ENCODE data around the gene LONP1.
A peak's percentile ranks its signal among the peaks of the same experiment; 100 is the strongest.
"Not testable (repeated sequence)": the region's sequence is repeated elsewhere in the genome, so short reads cannot be mapped to it uniquely, and the experiment has no call there.

The LONP1 gene

DNA sequence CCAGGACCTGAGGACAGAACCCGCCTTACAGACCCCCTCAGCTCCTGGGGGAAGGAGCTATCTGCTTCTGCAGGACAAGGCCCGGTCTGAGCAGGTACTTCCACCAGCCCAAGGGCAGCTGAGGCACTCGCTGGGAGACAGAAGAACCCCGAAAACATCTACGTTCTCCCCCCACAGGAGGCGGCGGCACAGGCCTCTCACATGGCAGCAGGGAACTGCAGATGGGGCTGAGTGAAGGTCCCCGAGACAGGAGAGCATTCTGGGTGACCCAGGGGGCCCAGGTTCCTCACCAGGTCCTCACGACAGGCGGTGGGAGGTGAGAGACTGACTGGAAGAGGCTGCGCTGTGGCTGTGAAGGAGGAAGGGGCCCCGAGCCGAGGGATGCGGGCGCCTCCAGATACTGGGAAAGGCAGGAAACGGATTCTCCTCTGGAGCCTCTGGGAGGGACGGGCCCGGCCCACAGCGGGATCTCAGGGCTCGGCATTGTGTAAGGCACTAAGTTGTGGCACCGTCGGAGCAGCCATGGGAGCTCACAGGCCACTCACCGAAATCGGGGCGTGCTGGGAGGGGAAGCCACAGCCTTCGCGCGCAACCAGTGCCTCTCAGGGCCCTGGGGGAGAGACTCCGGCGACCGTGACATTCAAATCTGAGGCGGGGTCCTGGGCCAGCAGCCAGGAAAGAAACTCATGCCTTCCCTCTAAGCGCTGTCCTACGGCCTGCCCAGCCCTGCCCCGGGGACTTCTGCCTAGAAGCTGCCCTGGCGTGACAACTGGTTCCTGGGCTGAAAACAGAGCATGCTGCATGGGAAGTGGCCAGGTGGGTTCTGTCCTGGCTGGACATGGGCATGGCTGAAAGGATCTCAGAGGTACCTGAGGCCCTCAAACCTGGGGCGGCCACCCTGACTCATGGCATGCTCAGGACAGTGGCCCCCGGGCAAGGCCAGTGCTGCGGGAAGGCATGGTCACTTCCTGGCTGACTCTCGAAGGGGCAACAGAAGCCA is 15.8 kb downstream of the LONP1 start:
- H3K36me3 Mint-ChIP-seq: peaks cover 33 to 51% of the 10 kb centered on the region in 2 donors
- H3K4me1 Mint-ChIP-seq: peaks cover 0 to 4% of the 10 kb centered on the region in 2 donors
- DNase-seq (no peak), ATAC-seq (replicated peaks) (no peak)
- H3K4me3 Mint-ChIP-seq: peak overlapping the region in 1 of 2 donors; percentile 29
- H3K27me3 Mint-ChIP-seq: no peaks in the 10 kb centered on the region
- peaks cover 0 to 3% of the 10 kb centered on the region in 2 donors for H3K9me3 Mint-ChIP-seq
- H3K27ac Mint-ChIP-seq: peak overlapping the region; percentile 14

DNA sequence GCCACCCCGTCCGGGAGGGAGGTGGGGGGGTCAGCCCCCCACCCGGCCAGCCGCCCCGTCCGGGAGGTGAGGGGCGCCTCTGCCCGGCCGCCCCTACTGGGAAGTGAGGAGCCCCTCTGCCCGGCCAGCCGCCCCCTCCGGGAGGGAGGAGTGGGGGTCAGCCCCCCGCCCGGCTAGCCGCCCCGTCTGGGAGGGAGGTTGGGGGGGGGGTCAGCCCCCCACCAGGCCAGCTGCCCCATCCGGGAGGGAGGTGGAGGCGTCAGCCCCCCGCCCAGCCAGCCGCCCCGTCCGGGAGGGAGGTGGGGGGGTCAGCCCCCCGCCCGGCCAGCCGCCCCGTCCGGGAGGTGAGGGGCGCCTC is 17.9 kb downstream of the LONP1 start:
- DNase-seq; H3K27ac Mint-ChIP-seq; H3K27me3 Mint-ChIP-seq; H3K4me3 Mint-ChIP-seq; H3K4me1 Mint-ChIP-seq; H3K9me3 Mint-ChIP-seq; ATAC-seq (replicated peaks): not testable (repeated sequence)
- H3K36me3 Mint-ChIP-seq: peaks cover 37 to 49% of the 10 kb centered on the region in 2 donors

DNA sequence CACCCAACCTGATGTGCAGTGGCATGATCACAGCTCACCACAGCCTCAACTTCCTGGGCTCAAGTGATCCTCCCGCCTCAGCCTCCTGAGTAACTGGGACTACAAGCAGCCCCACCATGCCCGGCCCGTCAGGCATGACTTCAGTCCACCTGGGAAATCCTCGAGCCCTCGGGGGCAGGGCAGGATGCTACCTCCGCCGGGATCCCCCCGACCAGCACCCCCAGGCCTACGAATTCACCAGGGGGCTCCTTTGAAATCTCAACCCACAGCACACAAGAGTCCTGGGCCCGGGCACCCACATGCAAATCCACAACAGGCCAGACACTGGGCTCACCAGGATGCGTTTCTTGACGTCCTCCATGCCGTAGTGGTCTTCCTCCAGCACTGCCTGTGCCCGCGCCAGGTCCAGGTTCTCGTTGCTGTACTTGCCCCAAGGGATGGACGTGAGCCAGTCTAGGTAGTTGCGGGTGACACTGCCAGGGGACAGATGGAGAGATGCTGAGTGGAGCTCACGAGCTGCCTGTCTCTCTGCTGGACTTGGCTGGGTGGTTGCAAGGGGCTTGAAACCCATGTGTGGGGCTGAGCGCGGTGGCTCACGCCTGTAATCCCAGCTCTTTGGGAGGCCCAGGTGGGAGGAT is 19.4 kb downstream of the LONP1 start:
- Mint-ChIP-seq H3K4me1 (peaks cover 12 to 17% of the 10 kb centered on the region in 2 donors), H3K36me3 (peaks cover 41 to 45% of the 10 kb centered on the region in 2 donors), H3K9me3 (peaks cover 0 to 3% of the 10 kb centered on the region in 2 donors), H3K27me3 (no peaks in the 10 kb centered on the region), H3K4me3 (no peak overlapping the region), H3K27ac (peak overlapping the region; percentile 76)
- DNase-seq: no peak
- no peak for ATAC-seq (replicated peaks)

DNA sequence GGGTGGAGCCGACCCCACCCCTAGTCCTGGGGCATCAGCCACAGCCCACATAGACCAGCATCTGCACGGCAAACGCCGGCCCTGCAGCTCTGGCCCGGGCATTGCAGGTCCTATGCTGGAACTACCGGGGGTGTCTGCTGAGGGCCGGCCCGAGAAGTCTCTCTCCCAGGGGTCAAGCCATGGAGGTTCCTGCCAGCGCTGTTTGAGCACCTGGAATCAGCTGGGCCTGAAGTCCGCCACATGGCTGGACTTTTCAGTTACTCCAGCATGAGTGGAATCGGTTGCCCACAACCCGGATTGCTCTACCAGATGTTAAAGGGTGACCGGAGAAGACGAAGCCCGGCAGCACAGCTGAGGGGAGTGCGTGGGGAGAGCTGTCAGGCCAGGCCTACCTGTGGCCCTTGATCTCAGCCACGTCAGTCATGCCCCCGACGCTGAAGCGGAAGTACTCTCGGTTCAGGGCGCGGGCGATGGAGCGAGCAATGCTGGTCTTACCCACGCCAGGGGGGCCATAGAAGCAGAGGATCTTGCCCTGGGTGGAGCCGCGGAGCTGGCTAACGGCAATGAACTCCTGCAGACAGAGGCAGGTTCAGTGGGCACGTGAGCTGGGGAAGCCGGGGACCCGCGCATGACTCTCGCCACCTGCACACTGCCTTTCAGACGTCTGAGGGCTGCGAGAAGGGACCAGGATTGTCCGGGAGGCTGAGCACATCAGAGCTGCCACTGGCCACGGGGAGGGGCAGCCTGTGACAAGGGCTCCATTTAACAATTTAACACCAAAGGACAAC is 21.1 kb downstream of the LONP1 start:
- Mint-ChIP-seq H3K27ac (peak overlapping the region; percentile 42), H3K4me3 (peak overlapping the region in 1 of 2 donors; percentile 39), H3K4me1 (peaks cover 18 to 34% of the 10 kb centered on the region in 2 donors), H3K36me3 (peaks cover 47 to 57% of the 10 kb centered on the region in 2 donors), H3K9me3 (peaks cover 0 to 3% of the 10 kb centered on the region in 2 donors), H3K27me3 (no peaks in the 10 kb centered on the region)
- ATAC-seq (replicated peaks) (no peak), DNase-seq (no peak)

DNA sequence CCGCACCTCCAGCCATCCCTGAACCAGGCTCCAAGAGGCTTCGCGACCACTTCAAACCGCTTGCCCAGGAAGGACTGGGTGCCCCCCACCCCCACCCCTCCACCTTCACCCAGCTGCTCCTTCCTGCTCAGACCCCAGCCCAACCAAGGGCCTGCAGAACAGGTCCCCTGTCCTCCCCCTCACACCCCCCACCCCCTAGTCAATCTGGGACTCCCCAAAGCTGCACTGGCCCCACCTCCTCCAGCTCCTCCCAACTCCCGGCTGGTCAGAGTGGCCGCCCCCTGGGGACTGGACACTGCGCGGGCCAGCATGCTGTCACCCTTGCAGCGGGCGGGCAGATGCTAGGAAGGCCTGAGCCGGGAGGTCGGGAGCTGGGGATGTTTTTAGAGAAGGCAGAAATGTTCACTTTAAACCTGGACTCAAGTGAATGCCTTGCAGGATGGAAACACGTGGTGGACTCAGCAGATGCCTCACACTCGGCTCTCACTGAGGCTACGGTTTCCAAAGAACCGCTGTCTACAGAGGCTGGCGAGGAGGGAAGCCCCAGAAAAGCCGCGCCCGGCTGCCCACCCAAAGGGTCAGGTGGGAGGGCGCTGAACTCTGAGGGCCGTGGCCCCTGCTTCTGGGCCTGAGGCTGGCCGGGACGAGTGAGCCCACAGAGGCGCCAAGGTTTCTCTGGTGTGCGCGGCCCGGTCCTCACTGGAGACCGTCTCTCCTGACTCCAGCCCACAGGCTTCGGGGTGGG is 21.9 kb downstream of the LONP1 start:
- H3K27me3 Mint-ChIP-seq: no peaks in the 10 kb centered on the region
- H3K27ac Mint-ChIP-seq: peak overlapping the region; percentile 81
- DNase-seq (no peak), ATAC-seq (replicated peaks) (no peak)
- peaks cover 0 to 3% of the 10 kb centered on the region in 2 donors for H3K9me3 Mint-ChIP-seq
- H3K36me3 Mint-ChIP-seq: peaks cover 45 to 57% of the 10 kb centered on the region in 2 donors
- no peak overlapping the region for H3K4me3 Mint-ChIP-seq
- peaks cover 17 to 42% of the 10 kb centered on the region in 2 donors for H3K4me1 Mint-ChIP-seq

DNA sequence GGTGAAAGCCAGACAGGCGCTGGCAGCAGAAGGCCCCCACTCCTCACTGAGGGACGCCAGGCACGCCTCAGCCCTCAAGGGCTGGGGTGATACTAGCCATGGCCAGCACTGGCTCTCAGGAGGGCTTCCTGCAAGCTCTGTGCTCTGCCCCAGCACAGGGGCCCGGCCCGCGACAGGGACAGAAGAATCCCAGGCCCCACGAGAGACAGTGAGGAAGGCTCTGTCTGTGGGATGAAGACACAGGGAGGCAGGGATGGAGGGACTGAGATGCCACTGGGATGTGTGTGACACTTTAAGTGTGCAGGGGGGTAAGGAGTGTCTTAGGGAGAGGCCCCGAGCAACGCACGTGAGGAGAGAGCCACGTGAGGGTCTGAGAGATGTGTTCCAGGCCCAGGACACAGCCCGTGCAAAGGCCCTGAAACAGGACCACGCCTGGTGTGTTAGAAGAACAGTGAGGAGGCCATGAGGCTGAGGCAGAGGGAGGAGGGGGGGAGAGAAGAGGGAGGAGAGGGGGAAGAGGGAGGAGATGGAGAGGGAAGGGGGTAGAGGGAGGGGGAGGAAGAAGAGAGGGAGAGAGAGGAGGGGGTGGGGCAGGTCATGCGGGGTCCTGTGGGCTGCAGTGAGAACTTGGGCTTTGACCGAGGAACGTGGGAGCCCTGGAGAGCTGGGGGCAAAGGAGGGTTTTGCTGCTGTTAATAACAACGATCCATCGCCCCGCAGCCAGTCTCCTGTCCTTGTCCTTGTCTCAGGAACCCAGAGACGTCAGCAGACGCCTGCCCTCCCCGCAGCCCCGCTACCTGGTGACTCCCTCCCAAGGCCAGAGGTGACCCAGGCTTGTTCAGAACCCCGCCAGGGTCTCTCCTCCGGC is 22.7 kb downstream of the LONP1 start:
- Mint-ChIP-seq H3K9me3 (peaks cover 0 to 3% of the 10 kb centered on the region in 2 donors), H3K4me3 (no peak overlapping the region), H3K4me1 (peaks cover 25 to 50% of the 10 kb centered on the region in 2 donors), H3K36me3 (peaks cover 52 to 65% of the 10 kb centered on the region in 2 donors), H3K27me3 (no peaks in the 10 kb centered on the region), H3K27ac (peak overlapping the region; percentile 81)
- ATAC-seq (replicated peaks) (no peak), DNase-seq (no peak)

DNA sequence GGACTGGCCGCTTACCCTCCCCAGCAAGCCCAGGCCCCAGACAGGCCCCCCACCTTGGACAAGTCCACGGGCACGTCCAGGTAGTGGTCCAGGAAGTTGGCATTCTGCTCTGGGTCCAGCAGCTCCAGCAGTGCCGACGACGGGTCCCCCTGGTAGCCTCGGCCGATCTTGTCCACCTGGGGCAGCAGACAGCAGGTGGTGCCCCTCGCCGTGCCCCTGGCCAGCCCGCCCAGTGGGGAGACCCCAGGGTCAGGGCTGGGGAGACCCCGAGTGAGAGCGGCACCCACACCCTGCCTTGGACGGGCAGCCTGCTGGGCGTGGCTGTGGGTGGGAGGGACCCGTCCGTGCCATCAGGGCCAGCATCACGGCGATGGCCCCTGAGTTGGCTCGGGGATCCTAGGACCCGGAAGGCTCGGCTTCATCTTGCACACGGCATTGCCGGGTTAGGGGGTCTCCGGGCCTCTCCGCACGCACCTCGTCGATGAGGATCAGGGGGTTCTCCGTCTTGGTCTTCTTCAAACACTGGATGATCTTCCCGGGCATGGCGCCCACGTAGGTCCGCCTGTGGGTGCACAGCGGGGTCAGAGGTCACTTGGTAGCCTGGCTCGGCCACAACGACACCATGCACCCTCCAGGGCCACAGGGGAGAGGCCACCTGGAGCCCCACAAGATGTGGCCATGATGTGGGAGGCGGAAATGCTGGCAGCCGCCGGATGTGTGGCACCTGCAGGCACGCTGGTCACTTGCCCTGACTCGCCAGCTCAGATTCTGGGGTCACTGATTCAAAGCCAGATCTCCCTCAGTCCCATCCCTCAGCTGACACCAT is 23.5 kb downstream of the LONP1 start:
- H3K27ac Mint-ChIP-seq: peak overlapping the region; percentile 81
- H3K9me3 Mint-ChIP-seq: peaks cover 0 to 2% of the 10 kb centered on the region in 2 donors
- DNase-seq (no peak), ATAC-seq (replicated peaks) (no peak)
- H3K27me3 Mint-ChIP-seq: no peaks in the 10 kb centered on the region
- peaks cover 51 to 68% of the 10 kb centered on the region in 2 donors for H3K36me3 Mint-ChIP-seq
- H3K4me1 Mint-ChIP-seq: peaks cover 28 to 56% of the 10 kb centered on the region in 2 donors
- H3K4me3 Mint-ChIP-seq: no peak overlapping the region

DNA sequence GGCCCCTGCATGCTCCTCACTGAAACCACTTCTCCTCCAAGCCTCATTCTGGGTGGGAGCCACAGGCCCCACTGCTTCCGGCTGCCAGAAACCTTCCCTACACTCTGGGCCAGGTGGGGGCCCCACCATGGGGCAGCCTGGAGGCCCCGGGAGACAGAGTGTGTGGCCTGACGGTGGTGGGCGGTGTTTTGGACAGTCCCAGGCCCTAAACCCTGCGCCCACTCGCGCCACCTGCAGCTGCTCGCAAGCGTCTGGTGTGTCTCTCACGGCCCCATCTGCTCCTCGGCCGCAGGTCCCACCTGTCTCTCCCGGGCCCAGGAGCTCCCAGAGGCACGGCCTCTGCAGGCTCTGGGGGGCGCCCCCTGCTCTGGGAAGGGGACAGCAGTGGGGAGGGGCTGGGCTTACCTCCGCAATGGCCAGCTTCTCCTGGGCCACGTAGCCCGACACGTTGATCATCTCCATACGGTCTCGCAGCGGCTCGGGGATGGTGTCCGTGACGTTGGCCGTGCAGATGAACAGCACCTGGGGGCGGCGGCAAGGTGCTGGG is 24.2 kb downstream of the LONP1 start:
- peaks cover 49 to 68% of the 10 kb centered on the region in 2 donors for H3K36me3 Mint-ChIP-seq
- no peak overlapping the region for H3K4me3 Mint-ChIP-seq
- no peaks in the 10 kb centered on the region for H3K27me3 Mint-ChIP-seq
- no peak for ATAC-seq (replicated peaks)
- H3K9me3 Mint-ChIP-seq: no peaks in the 10 kb centered on the region
- H3K4me1 Mint-ChIP-seq: peaks cover 32 to 61% of the 10 kb centered on the region in 2 donors
- DNase-seq: no peak
- H3K27ac Mint-ChIP-seq: peak overlapping the region; percentile 73

DNA sequence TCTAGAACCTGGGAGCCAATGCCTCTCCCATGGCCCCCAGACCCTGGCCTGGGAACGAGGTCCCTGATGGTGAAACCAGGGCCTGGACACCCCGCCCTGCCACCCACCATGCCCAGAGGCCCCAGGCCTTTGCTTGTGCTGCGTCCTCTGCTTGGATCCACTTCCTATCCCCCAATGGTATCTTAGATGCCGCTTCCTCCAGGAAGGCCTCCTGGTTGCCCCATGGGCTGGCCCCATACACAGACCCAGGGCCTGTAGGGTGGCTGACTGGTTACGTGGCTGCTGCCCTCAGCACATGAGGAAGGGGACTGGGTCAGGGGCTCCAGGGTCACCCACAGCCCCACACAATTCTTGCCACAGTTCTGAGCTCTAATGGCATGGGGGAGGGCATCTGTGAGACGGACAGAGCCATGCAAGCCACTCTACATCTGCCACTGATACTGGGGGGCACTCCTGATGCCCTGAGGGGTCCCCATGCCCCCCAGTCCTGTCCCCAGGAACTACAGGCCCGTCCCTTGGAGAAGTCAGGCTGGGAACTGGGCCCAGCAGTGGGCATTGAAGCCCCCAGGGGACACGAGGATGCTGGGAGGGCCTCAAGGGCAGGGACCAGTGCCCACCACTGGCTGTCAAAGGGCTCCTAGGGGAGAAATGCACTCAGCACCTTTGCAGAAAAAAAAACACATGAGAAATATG is 24.8 kb downstream of the LONP1 start:
- H3K27ac Mint-ChIP-seq: peak overlapping the region; percentile 99
- H3K9me3 Mint-ChIP-seq: no peaks in the 10 kb centered on the region
- no peaks in the 10 kb centered on the region for H3K27me3 Mint-ChIP-seq
- H3K36me3 Mint-ChIP-seq: peaks cover 51 to 70% of the 10 kb centered on the region in 2 donors
- H3K4me1 Mint-ChIP-seq: peaks cover 35 to 63% of the 10 kb centered on the region in 2 donors
- H3K4me3 Mint-ChIP-seq: peak overlapping the region in 1 of 2 donors; percentile 13
- ATAC-seq (replicated peaks) (no peak), DNase-seq (no peak)

DNA sequence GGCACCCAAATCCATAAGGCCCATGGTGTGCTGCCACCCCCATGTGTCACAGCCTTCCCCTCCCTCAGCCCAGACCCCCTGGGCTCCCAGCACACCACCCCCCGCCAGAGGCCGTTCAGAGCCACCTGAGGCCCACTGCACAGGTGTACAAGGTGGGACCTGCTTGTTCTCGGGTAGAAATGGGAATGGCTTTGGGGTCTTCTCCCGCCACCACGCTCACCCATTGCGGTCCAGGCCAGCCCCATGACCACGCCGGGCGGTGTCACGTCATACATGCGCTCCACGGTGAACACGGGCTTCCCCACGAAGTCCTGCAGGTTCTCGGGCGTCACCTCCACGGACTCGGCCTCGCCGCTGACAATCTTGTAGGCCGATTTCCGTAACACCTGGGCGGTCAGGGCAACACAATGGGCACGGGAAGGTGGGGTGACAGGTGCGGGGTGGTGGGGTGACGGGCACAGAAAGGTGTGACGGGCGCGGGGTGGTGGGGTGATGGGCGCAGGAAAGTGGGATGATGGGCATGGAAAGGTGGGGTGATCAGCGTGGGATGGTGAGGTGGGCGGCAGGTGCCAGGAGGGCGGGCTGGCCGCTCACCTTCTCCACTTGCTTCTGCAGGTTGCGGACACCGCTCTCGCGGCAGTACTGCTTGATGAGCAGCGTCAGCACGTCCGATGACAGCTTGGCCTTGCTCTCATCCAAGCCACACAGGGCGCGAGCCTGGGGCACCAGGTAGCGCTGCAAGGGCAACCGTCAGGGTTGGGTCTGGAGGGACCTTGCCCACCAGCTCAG is 25.6 kb downstream of the LONP1 start:
- Mint-ChIP-seq H3K36me3 (peaks cover 53 to 72% of the 10 kb centered on the region in 2 donors), H3K27ac (peak overlapping the region; percentile 99)
- no peak for ATAC-seq (replicated peaks)

More for the DNA sequence above, 25.6 kb downstream of the LONP1 start:
- peaks cover 38 to 69% of the 10 kb centered on the region in 2 donors for H3K4me1 Mint-ChIP-seq
- no peaks in the 10 kb centered on the region for H3K9me3 Mint-ChIP-seq
- no peaks in the 10 kb centered on the region for H3K27me3 Mint-ChIP-seq
- no peak for DNase-seq
- H3K4me3 Mint-ChIP-seq: peak overlapping the region; percentile 52 to 53

Data from stimulated activated naive B cell treated with anti-CD40 and anti-IgM and Interleukin-4, amounts not matched to agents 10 μg/mL and 1 μg/mL and 100 μg/mL, for 72 hours (primary cell).